NCI-H1105 (cell line): Measurements from ENCODE around the gene NUDT3.

ENCODE experiments used
- DNase-seq: peaks from one replicate; lab custom pipeline; 2025; lab: John Stamatoyannopoulos, UW

The NUDT3 gene

GRCh38 chr6:34321821-34322220, 70.6 kb downstream of the NUDT3 start:
- no peak for DNase-seq

- DNase-seq, result no peak
Observed at GRCh38 chr6:34319471-34319885, 73.0 kb downstream of the NUDT3 start.

- DNase-seq, result no peak
Observed at GRCh38 chr6:34318499-34319470, 73.7 kb downstream of the NUDT3 start.

- DNase-seq, result no peak
Observed at GRCh38 chr6:34317882-34318498, 74.5 kb downstream of the NUDT3 start.

GRCh38 chr6:34317172-34317477, 75.3 kb downstream of the NUDT3 start:
- no peak for DNase-seq

GRCh38 chr6:34316431-34317171, 75.9 kb downstream of the NUDT3 start:
- DNase-seq, result no peak

- no peak for DNase-seq
Observed at GRCh38 chr6:34315780-34316179, 76.7 kb downstream of the NUDT3 start.

GRCh38 chr6:34315256-34315655, 77.2 kb downstream of the NUDT3 start:
- no peak for DNase-seq

GRCh38 chr6:34312259-34312658, 80.2 kb downstream of the NUDT3 start:
- DNase-seq, result no peak

- DNase-seq, result no peak
Observed at GRCh38 chr6:34310817-34311216, 81.7 kb downstream of the NUDT3 start.

GRCh38 chr6:34308483-34308882, 84.0 kb downstream of the NUDT3 start:
- no peak for DNase-seq

GRCh38 chr6:34305982-34306708, 86.3 kb downstream of the NUDT3 start:
- no peak for DNase-seq

GRCh38 chr6:34305497-34305896, 87.0 kb downstream of the NUDT3 start:
- no peak for DNase-seq

- no peak for DNase-seq
Observed at GRCh38 chr6:34304164-34304563, 88.3 kb downstream of the NUDT3 start.

GRCh38 chr6:34302929-34303328, 89.5 kb downstream of the NUDT3 start:
- DNase-seq, result no peak

- no peak for DNase-seq
Observed at GRCh38 chr6:34301408-34301807, 91.1 kb downstream of the NUDT3 start.

GRCh38 chr6:34300332-34300751, 92.1 kb downstream of the NUDT3 start:
- no peak for DNase-seq

GRCh38 chr6:34298941-34299340, 93.5 kb downstream of the NUDT3 start:
- no peak for DNase-seq

- DNase-seq, result no peak
Observed at GRCh38 chr6:34295721-34296120, 96.7 kb downstream of the NUDT3 start.

- no peak for DNase-seq
Observed at GRCh38 chr6:34292954-34293353, 99.5 kb downstream of the NUDT3 start.

GRCh38 chr6:34289137-34289536, 103.3 kb downstream of the NUDT3 start:
- no peak for DNase-seq

GRCh38 chr6:34288581-34288980, 103.9 kb downstream of the NUDT3 start:
- DNase-seq, result no peak
